CD4-positive, alpha-beta T cell (primary cell): Measurements from ENCODE around the gene OR9A2. TPM values are rescaled to one million over a fixed set of nuclear protein-coding genes. Genes with fewer than 3 reads are reported as not detected.
"Not testable (repeated sequence)": the region's sequence is repeated elsewhere in the genome, so short reads cannot be mapped to it uniquely, and the experiment has no call there.

Source experiments
- ATAC-seq: fragments of 200-7000 bp; cut with Tn5 transposase; one replicate; pipeline ENCODE4 v1.10.0; 2022; ENCODE audit warnings: mild to moderate bottlenecking; ENCODE audit not compliant: poor library complexity
- CTCF ChIA-PET: fragments of 350-600 bp; sonication (Branson Sonifier 250); formaldehyde crosslinking; loops from one replicate; lab custom pipeline; 2021; ENCODE audit warnings: antibody characterized with exemption, inconsistent platforms; lab: Charles Lee
- POLR2A ChIA-PET: fragments of 350-600 bp; sonication (Branson Sonifier 250); formaldehyde crosslinking; loops from one replicate; lab custom pipeline; 2021; ENCODE audit warnings: antibody characterized with exemption, inconsistent platforms; lab: Charles Lee
- DNase-seq, 14 experiments: peaks; one replicate each; pipeline ENCODE4 v3.0.0-alpha.2; 2013 to 2020; ENCODE audit warnings: mixed read lengths in 2 of 14
- H3K27ac ChIP-seq, 2 donors: one replicate each; pipeline versions ENCODE4 v1.5.1 to v1.7.0; 2013; ENCODE audit warnings: low read length in 2 of 2, low read depth in 1 of 2, mild to moderate bottlenecking in 1 of 2
- H3K27me3 ChIP-seq, 2 experiments: 1 replicate in 1 of 2; 2 replicates in 1 of 2; pipeline versions ENCODE4 v1.6.1 to v1.7.0; 2013; ENCODE audit warnings: low read length in 2 of 2, control low read depth in 1 of 2, mild to moderate bottlenecking in 1 of 2, moderate library complexity in 1 of 2; ENCODE audit not compliant: insufficient read depth in 2 of 2, control insufficient read depth in 1 of 2
- H3K36me3 ChIP-seq: one replicate; pipeline ENCODE4 v1.6.1; 2013; ENCODE audit warnings: low read length, control low read depth; ENCODE audit not compliant: insufficient read depth
- H3K4me1 ChIP-seq: one replicate; pipeline ENCODE4 v1.6.1; 2013; ENCODE audit warnings: low read length, control low read depth; ENCODE audit not compliant: insufficient read depth
- H3K4me3 ChIP-seq: one replicate; pipeline ENCODE4 v1.5.1; 2013; ENCODE audit warnings: mild to moderate bottlenecking, low read length, moderate library complexity
- H3K9me3 ChIP-seq, 2 experiments: 1 replicate in 1 of 2; 2 replicates in 1 of 2; pipeline versions ENCODE4 v1.6.1 to v1.7.0; 2013; ENCODE audit warnings: low read length in 2 of 2, mild to moderate bottlenecking in 2 of 2, control low read depth in 1 of 2, moderate library complexity in 1 of 2; ENCODE audit not compliant: control insufficient read depth in 1 of 2, insufficient read depth in 1 of 2
- H3K27ac Mint-ChIP-seq: one replicate; pipeline ENCODE4 v1.8.0; 2020; ENCODE audit warnings: mixed read lengths
- H3K27me3 Mint-ChIP-seq: one replicate; pipeline ENCODE4 v1.8.0; 2021; ENCODE audit warnings: mixed read lengths
- H3K36me3 Mint-ChIP-seq: one replicate; pipeline ENCODE4 v1.8.0; 2021; ENCODE audit warnings: low read depth, mixed read lengths
- H3K4me1 Mint-ChIP-seq: one replicate; pipeline ENCODE4 v1.8.0; 2021; ENCODE audit warnings: low read depth, mixed read lengths
- H3K4me3 Mint-ChIP-seq: one replicate; pipeline ENCODE4 v1.8.0; 2020; ENCODE audit warnings: mild to moderate bottlenecking, mixed read lengths
- H3K9me3 Mint-ChIP-seq: one replicate; pipeline ENCODE4 v1.8.0; 2020; ENCODE audit warnings: mixed read lengths
- CTCF ChIP-seq: fragments of 200-600 bp; IDR thresholded peaks from one replicate; pipeline ENCODE4 v1.8.0; 2022; ENCODE audit warnings: antibody characterized with exemption, mild to moderate bottlenecking
- intact Hi-C, 2 experiments: fragments of 100-400 bp; cut with DNase I in 1 of 2; cut with micrococcal nuclease in 1 of 2; formaldehyde crosslinking; loops; one replicate each; pipeline versions ENCODE4 v1.15.1 to v1.9.0; 2023 to 2025; cut with DNase I, micrococcal nuclease
- total RNA-seq, 174 experiments: library from RNA in 2 of 174; stranded (reverse) in 2 of 174; gene quantifications; one replicate each; pipeline ENCODE4 v1.2.3 and lab custom pipeline; 2021 to 2026

Gene OR9A2
- total RNA-seq, 2 experiments from 2014 or later: not detected

DNA sequence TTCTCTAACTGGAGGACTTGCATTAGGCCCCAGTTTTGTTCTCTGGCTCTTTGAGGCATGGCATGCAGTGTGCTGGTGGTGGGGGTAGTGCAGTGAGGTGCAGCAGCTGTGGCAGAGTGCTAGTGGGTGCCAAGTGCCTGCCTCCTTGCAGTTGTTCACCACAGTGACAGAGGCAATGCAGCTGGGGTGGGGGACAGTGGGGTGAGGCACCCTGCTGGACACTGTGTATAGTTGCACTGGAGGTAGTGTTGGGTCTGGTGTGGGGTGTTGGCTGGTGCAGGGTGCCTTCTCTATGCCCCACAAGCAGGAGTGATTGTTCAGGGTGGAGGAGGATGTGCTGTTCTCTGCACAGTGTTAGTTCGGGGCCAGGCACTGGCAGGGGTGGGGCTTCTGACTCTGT is 43.1 kb downstream of the OR9A2 start:
- no peaks in the 10 kb centered on the region for H3K36me3 ChIP-seq
- no peaks in the 10 kb centered on the region for H3K4me1 ChIP-seq
- H3K36me3 Mint-ChIP-seq: no peaks in the 10 kb centered on the region
- H3K4me3 ChIP-seq: no peak overlapping the region
- POLR2A ChIA-PET: no interaction called here
- DNase-seq: no peak
- ATAC-seq: no peak
- H3K9me3 ChIP-seq: peaks cover 0 to 3% of the 10 kb centered on the region in 2 experiments
- H3K27me3 ChIP-seq: no peaks in the 10 kb centered on the region
- H3K27me3 Mint-ChIP-seq: peaks cover 7% of the 10 kb centered on the region
- no peak overlapping the region for H3K27ac ChIP-seq
- H3K9me3 Mint-ChIP-seq: peaks cover 3% of the 10 kb centered on the region
- H3K4me3 Mint-ChIP-seq: no peak overlapping the region
- H3K4me1 Mint-ChIP-seq: no peaks in the 10 kb centered on the region
- TF ChIP-seq CTCF: no peak
- intact Hi-C loops: no loop called here
- H3K27ac Mint-ChIP-seq: no peak overlapping the region
- CTCF ChIA-PET: no interaction called here

DNA sequence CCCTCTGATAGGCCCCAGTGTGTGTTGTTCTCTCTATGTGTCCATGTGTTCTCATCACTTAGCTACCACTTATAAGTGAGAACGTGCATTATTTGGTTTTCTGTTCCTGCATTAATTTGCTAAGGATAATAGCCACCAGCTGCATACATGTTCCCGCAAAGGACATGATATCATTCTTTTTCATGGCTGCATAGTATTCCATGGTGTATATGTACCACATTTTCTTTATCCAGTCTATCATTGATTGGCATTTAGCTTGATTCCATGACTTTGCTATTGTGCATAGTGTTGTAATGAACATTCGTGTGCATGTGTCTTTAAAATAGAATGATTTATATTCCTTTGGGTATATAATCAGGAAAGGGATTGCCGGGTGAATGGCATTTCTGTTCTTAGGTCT is 48.5 kb downstream of the OR9A2 start:
- H3K9me3 Mint-ChIP-seq, H3K36me3 Mint-ChIP-seq, intact Hi-C loops, H3K36me3 ChIP-seq, H3K27me3 ChIP-seq, CTCF ChIA-PET, H3K4me1 Mint-ChIP-seq, H3K4me1 ChIP-seq, DNase-seq, H3K4me3 ChIP-seq, H3K4me3 Mint-ChIP-seq, ATAC-seq, H3K27ac ChIP-seq, POLR2A ChIA-PET, H3K9me3 ChIP-seq, H3K27ac Mint-ChIP-seq, H3K27me3 Mint-ChIP-seq: not testable (repeated sequence)

Other genes with a start within 250 kb of the OR9A2 start
- gene EPHB6, start 172.1 kb downstream of the OR9A2 start, total RNA-seq: 10 to 100 TPM; 50.7 to 55.8 TPM
- gene TRPV6, start 141.4 kb downstream of the OR9A2 start, total RNA-seq: not detected
- not detected for gene TRPV5, start 93.4 kb downstream of the OR9A2 start, total RNA-seq
- gene LLCFC1, start 87.6 kb downstream of the OR9A2 start, total RNA-seq: not detected
- gene KEL, start 64.8 kb downstream of the OR9A2 start, total RNA-seq: under 1 TPM in 1 of 2 experiments, not detected in 1; 0.19 TPM
- not detected for gene OR6V1, start 25.2 kb upstream of the OR9A2 start, total RNA-seq
- gene PIP, start 104.9 kb upstream of the OR9A2 start, total RNA-seq: not detected
- not detected for gene TAS2R39, start 156.3 kb upstream of the OR9A2 start, total RNA-seq
- not detected for gene TAS2R40, start 194.9 kb upstream of the OR9A2 start, total RNA-seq
- 100 to 1,000 TPM; 245 to 259 TPM for gene GSTK1, start 236.3 kb upstream of the OR9A2 start, total RNA-seq